Uterine smooth muscle cell (primary cell): ENCODE measurements around the gene OR8D4. TPM values are rescaled to one million over a fixed set of nuclear protein-coding genes. Genes with fewer than 3 reads are reported as not detected.

Experiments
- total RNA-seq: library from RNA; depleted of rRNA; stranded (reverse); fragments of >200 nt; gene quantifications from 2 replicates; pipeline ENCODE4 v1.2.3, GENCODE V29; 2014

Gene OR8D4
- not detected in 2 replicates for total RNA-seq

GRCh38 chr11:123901867-123902266 is at the start of gene OR8D4:
TSS of gene OR8D4 (plus strand) at chr11:123902167. CDS start at chr11:123906432, 4,265 bp downstream.

GRCh38 chr11:123885570-123885969 is 16.4 kb upstream of the OR8D4 start, which contains the start of gene TMEM225:
TSS of gene TMEM225 (minus strand) at chr11:123885670. CDS start at chr11:123885425, 245 bp downstream.

GRCh38 chr11:123939317-123939716 is 37.4 kb downstream of the OR8D4 start, which contains the start of gene OR4D5:
TSS of gene OR4D5 (plus strand) at chr11:123939617. CDS start at chr11:123939617, 0 bp downstream.

GRCh38 chr11:123943738-123944137 is 41.8 kb downstream of the OR8D4 start, which contains the start of gene OR6T1:
TSS of gene OR6T1 (minus strand) at chr11:123943838. CDS start at chr11:123943838, 0 bp downstream.

Other genes with a start within 250 kb of the OR8D4 start
- gene SCN3B, start 247.5 kb upstream of the OR8D4 start, total RNA-seq: under 0.01 and 0.12 TPM in 2 replicates
- 10.2 and 11.4 TPM in 2 replicates for gene ZNF202, start 160.5 kb upstream of the OR8D4 start, total RNA-seq
- not detected in 2 replicates for gene OR6X1, start 147.6 kb upstream of the OR8D4 start, total RNA-seq
- not detected in 2 replicates for gene OR6M1, start 95.8 kb upstream of the OR8D4 start, total RNA-seq
- gene TMEM225, start 16.5 kb upstream of the OR8D4 start, total RNA-seq: not detected in 2 replicates
- not detected in 2 replicates for gene OR4D5, start 37.5 kb downstream of the OR8D4 start, total RNA-seq
- not detected in 2 replicates for gene OR6T1, start 41.7 kb downstream of the OR8D4 start, total RNA-seq
- gene OR10S1, start 75.6 kb downstream of the OR8D4 start, total RNA-seq: not detected in 2 replicates
- gene OR10G6, start 93.0 kb downstream of the OR8D4 start, total RNA-seq: not detected in 2 replicates
- gene OR10G4, start 110.8 kb downstream of the OR8D4 start, total RNA-seq: not detected in 2 replicates
- not detected in 2 replicates for gene OR10G9, start 120.8 kb downstream of the OR8D4 start, total RNA-seq
- gene OR10G8, start 124.6 kb downstream of the OR8D4 start, total RNA-seq: not detected in 2 replicates
- not detected in 2 replicates for gene OR10G7, start 139.2 kb downstream of the OR8D4 start, total RNA-seq
- 10.5 and 11.8 TPM in 2 replicates for gene VWA5A, start 213.3 kb downstream of the OR8D4 start, total RNA-seq